Stimulated activated CD4-positive, alpha-beta T cell treated with anti-CD3 and anti-CD28 coated beads, Interleukin-12 subunit alpha, Interleukin-12 subunit beta, amount 100 ng/mL, for 48 hours (primary cell): Measurements from ENCODE around the gene PIEZO1.

Experiments used
- DNase-seq, 3 donors: peaks; one replicate each; pipeline ENCODE4 v3.0.0-alpha.2; 2020; ENCODE audit warnings: low read depth in 2 of 3, low spot score in 1 of 3

PIEZO1 gene

DNA sequence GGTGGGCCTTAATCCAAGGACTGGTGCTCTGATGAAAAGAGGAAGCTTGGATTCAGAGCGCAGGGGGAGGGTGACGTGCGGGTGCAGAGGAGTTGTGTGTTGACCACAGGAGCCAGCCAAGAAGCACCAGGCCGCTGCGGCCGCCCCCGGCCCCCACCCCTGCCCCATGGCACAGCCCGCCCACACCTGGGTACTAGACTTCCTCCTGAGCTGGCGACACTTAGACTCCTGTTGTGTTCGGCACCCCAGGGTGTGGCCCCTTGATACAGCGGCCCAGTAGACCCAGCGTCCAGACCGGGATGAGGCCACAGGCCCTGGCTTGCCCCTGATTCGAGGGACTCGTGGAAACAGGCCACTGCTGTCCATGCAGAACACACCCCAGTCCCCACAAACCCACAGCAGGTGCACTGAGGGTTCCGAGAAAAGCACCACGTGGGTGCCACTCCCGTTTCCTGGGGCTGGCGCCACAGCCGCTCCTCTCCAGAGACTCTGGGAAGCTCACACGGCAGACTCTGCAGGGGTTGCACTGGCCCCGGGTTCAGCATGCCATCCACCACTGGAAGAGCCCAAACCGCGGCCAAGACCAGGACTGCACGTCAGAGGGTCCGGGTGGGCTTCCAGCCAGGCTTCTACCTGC, 93.0 kb downstream of the PIEZO1 start:
- no peak for DNase-seq

DNA sequence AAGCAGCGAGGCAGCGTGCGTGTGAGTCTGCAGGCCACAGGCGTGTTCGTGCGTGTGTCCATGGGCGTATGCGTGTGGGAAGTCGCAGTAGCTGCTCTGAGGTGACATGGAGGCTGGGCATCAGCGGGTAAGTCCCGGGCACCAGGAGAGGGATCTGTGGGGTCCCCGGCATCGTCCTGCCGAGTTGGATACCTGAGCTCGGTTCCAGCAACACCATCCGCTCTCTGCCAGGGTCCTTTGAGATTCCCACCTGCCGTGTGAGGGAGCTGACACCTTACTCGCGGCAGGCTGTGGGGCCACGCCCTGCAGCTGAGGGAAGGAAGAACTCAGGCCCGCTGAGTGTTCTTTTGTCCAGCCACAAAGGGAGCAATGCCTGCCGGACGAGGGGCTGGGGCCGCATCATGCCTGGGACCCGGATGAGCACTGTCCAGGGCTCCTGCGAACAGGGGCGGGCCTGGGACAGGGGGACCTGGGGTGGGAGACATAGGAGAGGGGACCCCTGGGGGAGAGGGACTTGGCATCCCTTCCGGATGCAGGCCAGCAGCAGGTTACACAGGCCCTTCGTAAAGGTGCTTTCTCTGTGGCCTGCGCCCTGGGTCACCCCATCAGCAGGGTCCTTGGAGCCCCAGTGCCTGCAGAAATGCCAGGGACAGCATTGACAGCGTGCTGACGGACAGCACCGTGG, 93.7 kb downstream of the PIEZO1 start:
- DNase-seq, result no peak

DNA sequence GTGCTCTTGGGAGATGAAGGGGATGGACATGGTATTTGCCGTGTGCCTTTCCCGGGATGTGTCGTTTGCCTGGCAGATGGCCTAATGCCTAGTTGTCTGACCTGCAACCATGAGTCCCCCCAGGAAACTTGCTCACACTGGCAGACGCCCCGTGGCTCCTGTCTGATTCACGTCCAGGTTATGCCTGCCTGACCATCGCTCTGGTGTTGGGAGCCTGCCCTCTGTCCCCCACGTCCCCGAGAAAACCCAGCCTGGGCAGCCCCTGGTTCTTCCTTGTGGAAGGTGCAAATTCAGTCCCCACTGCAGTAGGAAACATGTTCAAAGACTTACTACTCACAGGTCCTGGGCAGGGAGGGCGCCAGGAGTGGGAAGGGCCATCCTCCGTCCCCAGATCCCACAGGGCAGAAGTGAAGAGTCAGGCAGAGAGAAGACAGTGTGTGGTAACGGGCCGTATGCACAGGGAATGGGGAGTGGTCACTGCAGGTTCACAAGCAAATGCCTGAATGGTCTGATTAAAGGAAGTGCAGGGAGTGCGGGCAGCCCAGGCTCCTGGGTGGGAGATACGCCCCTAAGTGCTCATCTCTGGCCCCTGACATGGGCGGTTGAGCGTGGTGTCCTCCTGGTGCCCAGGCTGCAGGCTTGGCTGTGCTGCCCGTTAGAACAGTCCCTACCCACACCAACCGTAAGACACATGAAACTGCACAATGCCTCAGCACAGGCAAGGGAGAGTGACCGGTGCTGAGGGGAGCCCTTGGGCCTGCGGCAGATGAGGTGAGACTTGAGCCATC, 94.5 kb downstream of the PIEZO1 start:
- no peak for DNase-seq

DNA sequence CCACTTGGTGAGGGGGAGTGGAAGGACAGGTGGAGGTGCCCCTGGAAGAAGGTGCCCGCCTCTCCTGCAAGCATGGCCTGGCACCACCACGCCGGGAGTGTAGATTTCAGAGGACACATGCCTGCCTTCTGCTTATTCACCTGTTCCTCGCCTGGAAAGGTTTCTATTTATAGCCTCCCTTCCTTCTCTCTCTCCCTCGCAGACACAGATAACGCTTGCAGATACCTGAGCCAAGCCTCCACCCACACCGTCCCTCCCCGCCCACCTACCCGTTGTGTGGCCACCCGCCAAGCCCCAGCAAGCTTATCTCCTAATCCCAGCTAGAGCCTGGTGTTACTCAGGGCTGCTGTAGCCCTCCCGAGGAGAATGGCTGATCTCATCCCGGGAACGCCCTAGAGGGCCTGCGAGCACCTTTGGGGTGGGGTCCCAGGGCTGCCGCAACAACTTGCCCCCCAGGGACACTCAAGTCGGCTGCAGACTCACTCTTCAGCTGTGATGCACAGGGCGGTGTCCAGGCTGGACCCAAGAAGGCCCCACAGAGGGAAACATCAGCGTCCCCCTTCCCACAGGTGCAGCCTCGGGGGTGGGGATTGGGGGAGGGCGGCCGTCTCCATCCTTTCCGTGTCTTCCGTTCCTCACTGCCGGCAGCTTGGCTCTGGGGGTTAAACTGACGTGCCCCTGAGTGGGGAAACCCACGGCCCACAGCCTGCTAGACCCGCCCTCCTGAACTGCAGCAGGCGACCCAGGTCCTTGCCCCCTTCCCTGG, 96.8 kb downstream of the PIEZO1 start:
- no peak for DNase-seq

DNA sequence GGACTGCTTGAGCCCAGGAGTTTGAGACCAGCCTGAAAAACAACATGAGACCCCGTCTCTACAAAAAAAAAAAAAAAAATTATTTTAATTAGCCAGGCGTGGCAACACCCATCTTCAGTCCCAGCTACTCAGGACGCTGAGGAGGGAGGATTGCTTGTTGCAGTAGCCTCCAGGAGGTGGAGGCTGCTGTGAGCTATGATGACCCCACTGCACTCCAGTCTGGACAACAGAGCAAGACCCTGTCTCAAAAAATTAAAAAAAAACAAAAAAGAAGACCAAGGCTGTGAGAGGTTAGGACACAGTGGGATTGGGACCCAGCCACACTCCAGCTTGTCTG, 97.4 kb downstream of the PIEZO1 start:
- no peak for DNase-seq

DNA sequence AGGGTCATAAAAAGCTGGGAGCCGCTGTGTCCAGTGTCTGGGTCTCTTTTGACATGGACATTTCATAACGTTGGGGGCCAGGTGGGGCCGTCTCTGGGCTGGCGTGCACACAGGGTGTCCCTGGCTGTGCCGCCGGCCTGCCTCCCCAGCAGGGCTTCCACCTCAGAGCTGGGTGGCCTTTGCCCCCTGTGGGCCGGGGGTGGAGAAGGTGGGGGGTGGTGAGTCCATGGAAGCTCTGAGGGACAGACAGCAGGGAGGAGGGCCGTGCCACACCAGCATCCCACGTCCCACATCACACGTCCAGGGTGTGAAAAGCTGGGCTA, 97.8 kb downstream of the PIEZO1 start:
- no peak for DNase-seq

DNA sequence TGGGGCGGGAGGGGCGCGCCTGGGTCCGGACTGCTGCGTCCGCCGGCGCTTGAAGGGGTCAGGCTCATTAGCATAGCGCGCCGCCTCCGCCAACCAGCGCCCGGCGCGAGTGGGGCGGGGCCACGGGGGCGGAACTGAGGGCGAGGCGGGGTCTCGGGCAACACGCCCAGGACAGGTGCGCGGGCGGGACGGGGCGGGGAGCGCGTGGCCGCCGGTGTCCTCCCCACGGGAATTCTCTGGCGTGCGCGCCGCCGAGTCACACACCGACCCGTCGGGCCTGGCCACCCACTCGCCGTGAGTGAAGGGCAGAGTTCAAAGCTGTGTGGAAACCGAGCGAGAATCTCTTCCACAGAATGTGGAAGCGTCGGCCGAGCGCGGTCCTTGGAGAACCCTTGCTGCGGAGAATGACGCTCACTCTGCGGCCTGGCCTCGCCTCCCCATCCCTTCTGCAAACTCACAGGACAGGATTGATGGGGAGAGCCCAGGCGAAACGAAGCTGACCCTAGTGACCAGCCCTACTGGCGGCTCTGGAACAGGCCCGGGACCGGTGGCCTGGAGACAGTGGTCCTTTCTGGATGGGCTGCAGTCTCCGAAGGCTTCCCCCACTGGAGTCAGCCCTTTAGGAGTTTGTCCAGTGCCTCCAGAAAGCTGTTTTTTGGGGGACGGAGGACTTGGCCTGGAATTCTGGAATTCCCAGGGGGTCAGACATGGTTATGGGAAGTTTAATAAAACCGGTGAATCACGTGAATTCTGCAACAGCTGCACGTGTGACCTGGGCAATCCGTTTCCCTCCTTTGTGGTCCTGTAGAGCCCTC, 98.4 kb downstream of the PIEZO1 start, which contains the start of gene SNAI3:
Gene SNAI3 (minus strand): TSS at position 69 of the 815 bp plus-strand sequence. CDS start 101 bp downstream, outside the sequence.
- peak; percentile 66 to 82 (median 80) for DNase-seq

DNA sequence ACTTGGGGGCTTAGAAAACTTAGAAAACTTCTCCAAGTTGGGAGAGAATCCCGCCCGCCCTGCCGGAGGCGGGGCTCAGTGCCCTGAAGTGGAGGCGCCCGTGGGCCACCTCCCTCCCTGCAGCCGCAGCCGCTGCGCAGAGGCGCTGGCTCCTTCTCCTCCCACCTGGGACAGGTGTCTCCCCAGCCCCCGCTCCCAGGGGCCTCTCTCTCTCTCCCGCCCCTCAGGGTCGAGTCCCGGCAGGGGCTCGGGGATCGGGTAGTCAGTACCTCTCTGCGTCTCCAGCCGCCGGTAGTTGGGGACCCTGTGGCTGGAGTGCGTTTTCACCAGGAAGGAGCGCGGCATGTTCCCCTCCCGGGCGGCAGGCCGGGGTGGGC, 99.0 kb downstream of the PIEZO1 start:
- DNase-seq, result no peak

DNA sequence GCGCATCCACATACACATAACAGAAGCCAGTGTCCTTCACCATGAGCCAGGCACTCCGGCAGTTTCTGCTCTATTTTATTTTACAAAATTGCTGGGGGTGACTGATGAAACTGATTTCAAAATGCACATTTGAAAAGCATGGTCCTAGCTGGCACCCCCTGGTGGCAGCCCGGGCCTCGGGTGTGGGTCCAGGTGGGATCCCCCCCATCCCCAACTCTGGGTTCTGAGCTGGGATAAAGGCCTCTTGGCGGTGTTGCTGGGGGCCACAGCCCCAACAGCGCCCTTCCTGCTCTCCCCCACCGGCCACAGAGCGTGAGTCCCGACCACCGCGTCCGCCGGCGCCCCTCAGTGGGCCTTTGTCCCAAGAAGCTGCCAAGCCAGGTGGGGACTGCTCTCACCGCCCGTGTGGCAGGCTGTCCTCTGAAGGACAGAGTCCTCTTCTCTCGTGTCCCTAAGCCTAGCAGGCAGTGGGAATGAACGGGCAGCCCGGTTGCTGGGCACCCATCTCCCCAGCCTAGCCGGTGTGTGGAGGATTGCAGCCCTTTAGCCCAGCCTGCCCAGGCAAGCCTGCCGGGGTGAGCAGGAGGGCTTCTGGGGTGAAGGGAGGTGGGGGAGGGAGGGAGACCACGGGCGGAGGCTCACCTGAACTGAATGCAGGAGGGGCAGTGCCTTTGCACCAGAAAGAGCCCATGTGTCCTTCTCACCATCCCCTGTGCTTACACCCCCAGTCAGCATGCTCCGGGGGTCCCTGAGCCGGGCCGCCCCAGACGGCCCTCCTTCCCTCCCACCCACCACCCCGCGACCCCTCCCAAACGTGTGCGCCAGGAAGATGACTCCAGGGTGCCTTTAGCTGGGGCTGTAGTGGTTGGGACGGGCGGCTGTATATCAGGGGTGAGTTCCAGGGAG, 99.6 kb downstream of the PIEZO1 start:
- peak in 1 of 3 donors; percentile 50 for DNase-seq

DNA sequence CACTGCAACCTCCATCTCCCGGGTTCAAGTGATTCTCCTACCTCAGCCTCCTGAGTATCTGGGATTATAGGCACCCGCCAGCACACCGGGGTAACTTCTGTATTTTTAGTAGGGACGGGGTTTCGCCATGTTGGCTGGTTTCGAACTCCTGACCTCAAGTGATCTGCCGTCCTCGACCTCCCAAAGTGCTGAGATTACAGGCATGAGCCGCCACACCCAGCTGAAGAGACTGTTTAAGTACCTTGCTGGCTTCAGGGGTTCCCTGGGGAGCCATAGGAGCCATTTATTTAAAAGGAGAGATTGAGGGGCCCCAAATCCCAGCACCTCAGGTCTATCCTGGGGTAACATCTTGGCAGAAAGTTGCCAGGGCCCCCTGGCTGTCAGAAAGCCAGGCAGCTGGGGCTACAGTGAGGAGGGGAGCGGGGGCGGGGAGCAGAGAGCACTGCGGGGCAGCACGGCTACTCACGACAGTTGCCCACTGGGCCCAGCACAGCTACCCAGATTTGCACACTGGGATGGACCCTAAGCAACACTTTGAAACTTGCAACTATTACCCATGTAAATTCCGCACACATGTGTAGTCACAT, 100.4 kb downstream of the PIEZO1 start:
- DNase-seq, result no peak

DNA sequence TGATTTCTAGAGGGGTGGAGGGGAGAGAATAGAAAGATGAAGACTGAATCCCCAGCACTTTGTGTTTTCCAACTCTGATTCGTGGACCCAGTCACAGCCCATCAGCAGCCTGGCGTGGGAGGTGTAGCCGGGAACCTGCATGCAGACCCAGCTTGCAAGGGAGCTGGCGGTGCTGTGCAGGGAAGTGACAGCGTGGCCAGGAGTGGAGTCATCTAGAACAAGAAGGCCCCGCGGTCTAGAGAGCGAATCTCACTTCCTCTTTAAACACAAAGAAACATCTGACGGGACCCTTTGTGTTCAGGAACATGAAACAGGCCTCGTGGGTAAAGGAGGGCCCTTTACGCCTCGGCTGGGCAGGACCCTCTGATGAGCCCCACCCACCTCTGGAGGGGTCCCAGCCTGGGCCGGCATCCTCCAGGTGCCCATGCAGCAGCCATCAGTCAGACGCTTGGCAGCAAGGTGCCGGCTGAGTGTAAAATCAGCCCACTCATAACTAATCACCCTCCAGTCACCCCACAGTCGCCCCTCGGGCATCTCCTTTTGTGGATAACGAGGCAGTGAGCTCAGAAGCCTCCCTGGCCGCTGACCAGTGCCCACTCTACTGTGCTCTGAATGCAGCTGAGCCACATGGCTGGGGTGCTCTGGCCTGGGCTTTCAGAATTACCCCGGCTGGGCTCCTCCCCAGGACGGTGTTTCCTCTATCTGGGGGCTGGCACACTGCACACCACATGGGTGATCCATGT, 103.1 kb downstream of the PIEZO1 start:
- DNase-seq, result peak; percentile 63 to 71 (median 66)

DNA sequence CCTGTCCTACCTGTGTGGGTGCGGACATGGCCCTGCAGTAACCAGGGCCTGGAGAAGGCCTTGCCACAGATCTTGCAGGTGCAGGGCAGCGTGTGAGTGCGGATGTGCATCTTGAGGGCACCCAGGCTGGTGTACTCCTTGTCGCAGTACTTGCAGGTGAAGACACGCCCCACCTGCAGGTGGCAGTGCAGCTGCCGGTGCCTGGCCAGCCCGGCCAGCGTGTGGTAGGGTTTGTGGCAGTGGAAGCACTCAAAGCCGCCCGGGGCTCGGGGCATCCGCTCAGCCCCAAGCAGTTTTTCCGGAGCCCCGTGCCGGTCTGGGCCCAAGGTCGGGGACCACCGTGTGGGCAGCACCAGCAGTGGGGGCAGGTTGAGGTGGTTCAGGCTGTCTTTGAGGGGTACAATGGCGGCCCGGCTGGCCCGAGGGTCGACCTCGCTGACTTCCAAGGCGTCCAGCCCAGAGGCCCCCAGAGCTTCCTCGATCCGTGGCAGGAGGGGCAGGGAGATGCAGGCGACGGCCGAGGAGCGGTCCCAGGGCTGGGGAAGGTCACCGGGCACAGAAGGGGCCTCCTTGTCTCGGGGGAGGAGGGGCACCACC, 103.8 kb downstream of the PIEZO1 start:
- no peak for DNase-seq

DNA sequence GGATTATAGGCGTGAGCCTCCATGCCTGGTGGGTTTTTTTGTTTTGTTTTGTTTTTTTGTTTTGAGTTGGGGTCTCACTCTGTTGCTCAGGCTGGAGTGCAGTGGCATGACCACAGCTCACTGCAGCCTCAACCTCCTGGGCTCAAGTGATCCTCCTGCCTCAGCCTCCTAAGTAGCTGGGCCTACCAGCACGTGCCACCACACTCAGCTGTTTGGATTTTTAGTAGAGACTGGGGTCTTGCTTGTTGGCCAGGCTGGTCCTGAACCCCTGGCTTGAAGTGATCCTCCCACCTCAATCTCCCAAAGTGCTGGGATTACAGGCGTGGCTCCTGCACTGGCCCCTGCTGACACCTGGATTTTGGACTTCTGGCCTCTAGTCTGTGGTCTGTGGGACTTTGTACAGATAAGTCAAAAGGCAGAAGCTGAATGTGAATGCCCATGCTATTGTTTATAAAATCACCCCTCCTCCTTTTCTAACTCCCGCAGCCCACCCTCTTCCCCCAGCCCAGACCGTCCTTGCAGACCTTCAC, 104.4 kb downstream of the PIEZO1 start:
- DNase-seq, result no peak

DNA sequence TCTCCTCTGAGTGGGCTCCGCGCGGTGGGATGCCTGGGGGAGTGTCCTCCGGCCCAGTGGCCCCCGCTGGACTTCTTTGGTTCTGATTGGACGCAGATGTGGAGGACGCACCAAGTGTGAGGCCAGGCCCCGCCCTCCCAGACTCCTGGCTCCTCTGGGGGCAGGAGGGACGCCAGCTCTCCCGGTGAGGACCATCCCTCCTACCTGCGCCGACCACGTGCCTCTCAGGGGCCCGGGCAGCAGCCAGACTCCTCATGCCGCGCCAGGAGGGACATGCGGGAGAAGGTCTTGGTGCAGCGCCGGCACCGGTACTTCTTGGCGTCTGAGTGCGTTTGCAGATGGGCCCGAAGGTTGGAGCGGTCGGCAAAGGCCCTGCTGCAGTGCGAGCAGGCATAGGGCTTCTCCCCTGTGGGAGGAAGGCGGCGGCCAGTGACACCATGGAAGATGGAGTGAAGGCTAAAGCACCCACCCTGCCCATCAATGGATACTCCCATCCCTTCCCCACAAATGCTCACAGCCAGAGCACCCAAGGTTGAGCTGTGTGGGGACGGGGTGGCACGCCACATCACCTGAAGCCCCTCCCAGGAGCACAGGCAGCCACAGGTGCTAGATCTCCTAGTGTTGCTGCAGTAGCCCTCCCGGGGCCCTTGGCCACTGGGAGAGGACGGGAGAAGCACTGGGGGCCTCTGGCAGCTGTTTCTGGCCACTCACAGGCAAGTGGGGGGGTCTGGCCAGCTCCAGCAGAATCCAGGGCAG, 106.6 kb downstream of the PIEZO1 start:
- DNase-seq, result no peak

DNA sequence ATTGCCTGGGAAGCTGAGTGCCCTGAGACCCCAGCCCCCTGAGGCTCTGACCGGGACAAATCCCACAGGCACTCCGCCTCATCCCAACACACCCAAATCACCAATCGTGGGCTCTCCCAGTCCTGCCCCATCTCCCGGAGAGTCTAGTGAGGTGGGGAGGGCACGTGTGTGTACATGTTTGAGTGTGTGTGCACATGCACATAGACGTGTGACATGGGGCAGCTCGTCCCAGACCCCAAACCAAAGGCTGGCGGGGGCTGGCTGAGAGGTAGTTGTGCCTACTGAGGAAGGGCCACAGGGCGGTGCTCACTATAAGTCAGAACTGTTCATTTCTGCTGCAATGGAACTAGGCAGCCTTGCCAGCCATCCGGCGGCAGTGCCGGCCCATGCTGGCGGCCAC, 107.3 kb downstream of the PIEZO1 start:
- no peak for DNase-seq

DNA sequence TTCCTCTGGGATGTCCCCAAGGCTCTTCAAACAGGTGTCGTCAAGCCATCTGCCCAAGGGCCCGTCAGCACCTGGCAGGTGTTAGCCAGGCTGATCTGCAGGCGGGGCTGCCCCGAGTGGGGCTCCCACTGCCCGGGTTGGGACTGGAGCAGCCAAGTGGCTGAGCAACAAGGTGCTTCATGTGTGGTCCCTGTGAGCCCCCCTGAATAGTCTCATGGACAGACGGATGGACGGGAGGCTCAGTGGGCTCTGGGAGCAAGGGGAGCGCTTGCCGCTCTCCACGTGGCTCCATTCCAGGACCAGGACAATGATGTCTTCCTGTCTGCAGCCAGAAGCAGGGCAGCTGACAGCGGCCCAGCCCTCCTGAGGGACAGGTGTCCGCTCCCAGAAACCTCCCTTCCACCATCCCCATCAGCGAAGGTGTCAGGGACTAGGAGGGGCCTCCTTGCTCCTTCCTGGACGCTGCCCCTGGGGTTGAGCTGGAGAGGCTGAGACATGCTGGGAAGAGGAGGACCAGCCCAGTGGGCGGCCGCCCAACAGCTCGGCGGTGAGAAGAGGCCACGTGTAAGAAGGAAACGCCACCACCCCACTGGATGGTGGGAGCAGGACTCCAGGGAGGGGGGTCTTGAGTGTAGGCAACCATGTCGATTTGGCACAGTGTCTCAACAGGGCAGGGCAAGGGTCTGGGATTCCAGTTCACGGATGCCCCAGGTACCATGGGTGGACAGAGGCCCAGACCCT, 108.3 kb downstream of the PIEZO1 start:
- no peak for DNase-seq
